ENCODE measurements around the gene IGF2BP1.

Gene IGF2BP1

GRCh38 chr17:49053171-49053829 is 56.1 kb downstream of the IGF2BP1 start:
- Histone ChIP-seq H4K8ac (ENCODE audit: low read depth, low read length) (no peak overlapping the region), H3K4me1 (ENCODE audit: control insufficient read depth in 2 of 2, insufficient read depth in 1 of 2, low read depth in 1 of 2, low read length in 2 of 2) (peaks cover 0 to 2% of the 10 kb centered on the region in 2 donors), H3K4ac (ENCODE audit: low read length) (no peak overlapping the region), H2BK12ac (ENCODE audit: low read length) (no peak overlapping the region), H3K14ac (ENCODE audit: low read length) (no peak overlapping the region), H4K91ac (ENCODE audit: low read depth, low read length, poor library complexity) (no peak overlapping the region), H2AK5ac (ENCODE audit: low read depth, low read length) (no peak overlapping the region), H3K4me3 (ENCODE audit: low read length in 2 of 2) (no peak overlapping the region), H3K36me3 (replicated peaks in 1 of 2; ENCODE audit: control insufficient read depth in 2 of 2, insufficient read depth in 2 of 2, low read length in 2 of 2) (peaks cover 45 to 81% of the 10 kb centered on the region in 2 donors), H2BK15ac (ENCODE audit: low read length) (no peak overlapping the region), H2AFZ (ENCODE audit: low read length) (no peak overlapping the region), H2BK120ac (ENCODE audit: low read depth, low read length) (no peak overlapping the region), H3K4me2 (ENCODE audit: insufficient read depth, low read length, poor library complexity, severe bottlenecking) (no peak overlapping the region), H3K27me3 (ENCODE audit: control insufficient read depth in 3 of 3, insufficient read depth in 3 of 3, low read depth in 1 of 3, low read length in 3 of 3) (no peaks in the 10 kb centered on the region), H2BK5ac (ENCODE audit: low read length) (no peak overlapping the region), H3K79me1 (ENCODE audit: low read depth, low read length) (no peaks in the 10 kb centered on the region), H3K27ac (replicated peaks; ENCODE audit: low read length) (no peak overlapping the region), H3K23ac (ENCODE audit: low read depth, low read length, poor library complexity) (no peak overlapping the region), H3K9ac (ENCODE audit: low read depth, low read length, poor library complexity) (no peak overlapping the region), H3K18ac (ENCODE audit: low read length) (no peak overlapping the region), H3K9me3 (replicated peaks in 1 of 2; ENCODE audit: control insufficient read depth in 2 of 2, insufficient read depth in 1 of 2, low read depth in 1 of 2, low read length in 2 of 2) (no peaks in the 10 kb centered on the region)
- WGBS, 2 donors (ENCODE audit: extremely low coverage in 2 of 2, insufficient read length in 2 of 2, insufficient replicate concordance in 1 of 2): no CpG with 5 or more reads among the region's 6 CpGs
- no peak for DNase-seq (ENCODE audit: low spot score)

GRCh38 chr17:49054342-49055092 is 57.3 kb downstream of the IGF2BP1 start:
- no peak overlapping the region for H2BK12ac ChIP-seq (ENCODE audit: low read length)
- H3K9ac ChIP-seq (ENCODE audit: low read depth, low read length, poor library complexity): no peak overlapping the region
- no peak overlapping the region for H4K8ac ChIP-seq (ENCODE audit: low read depth, low read length)
- no peaks in the 10 kb centered on the region for H3K79me1 ChIP-seq (ENCODE audit: low read depth, low read length)
- H3K27me3 ChIP-seq (ENCODE audit: control insufficient read depth in 3 of 3, insufficient read depth in 3 of 3, low read depth in 1 of 3, low read length in 3 of 3): no peaks in the 10 kb centered on the region
- no peak overlapping the region for H4K91ac ChIP-seq (ENCODE audit: low read depth, low read length, poor library complexity)
- no peak overlapping the region for H3K14ac ChIP-seq (ENCODE audit: low read length)
- H2BK15ac ChIP-seq (ENCODE audit: low read length): no peak overlapping the region
- H3K27ac ChIP-seq (replicated peaks; ENCODE audit: low read length): no peak overlapping the region
- no peak overlapping the region for H3K4me2 ChIP-seq (ENCODE audit: insufficient read depth, low read length, poor library complexity, severe bottlenecking)
- DNase-seq (ENCODE audit: low spot score): no peak
- H2AFZ ChIP-seq (ENCODE audit: low read length): no peak overlapping the region
- H2AK5ac ChIP-seq (ENCODE audit: low read depth, low read length): no peak overlapping the region
- H3K23ac ChIP-seq (ENCODE audit: low read depth, low read length, poor library complexity): no peak overlapping the region
- H3K4me1 ChIP-seq (ENCODE audit: control insufficient read depth in 2 of 2, insufficient read depth in 1 of 2, low read depth in 1 of 2, low read length in 2 of 2): peaks cover 0 to 2% of the 10 kb centered on the region in 2 donors
- H3K9me3 ChIP-seq (replicated peaks in 1 of 2; ENCODE audit: control insufficient read depth in 2 of 2, insufficient read depth in 1 of 2, low read depth in 1 of 2, low read length in 2 of 2): no peaks in the 10 kb centered on the region
- H3K18ac ChIP-seq (ENCODE audit: low read length): no peak overlapping the region
- H3K36me3 ChIP-seq (replicated peaks in 1 of 2; ENCODE audit: control insufficient read depth in 2 of 2, insufficient read depth in 2 of 2, low read length in 2 of 2): peaks cover 33 to 69% of the 10 kb centered on the region in 2 donors
- H2BK120ac ChIP-seq (ENCODE audit: low read depth, low read length): no peak overlapping the region
- no peak overlapping the region for H3K4ac ChIP-seq (ENCODE audit: low read length)
- H3K4me3 ChIP-seq (ENCODE audit: low read length in 2 of 2): no peak overlapping the region
- H2BK5ac ChIP-seq (ENCODE audit: low read length): no peak overlapping the region
- WGBS, 2 donors (ENCODE audit: extremely low coverage in 2 of 2, insufficient read length in 2 of 2, insufficient replicate concordance in 1 of 2): no CpG with 5 or more reads among the region's 6 CpGs

- no peak for DNase-seq (ENCODE audit: low spot score)
- H3K4ac ChIP-seq (ENCODE audit: low read length): no peak overlapping the region
- H2BK12ac ChIP-seq (ENCODE audit: low read length): no peak overlapping the region
- no peak overlapping the region for H3K4me3 ChIP-seq (ENCODE audit: low read length in 2 of 2)
- no peak overlapping the region for H3K4me2 ChIP-seq (ENCODE audit: insufficient read depth, low read length, poor library complexity, severe bottlenecking)
- H3K23ac ChIP-seq (ENCODE audit: low read depth, low read length, poor library complexity): no peak overlapping the region
- no peak overlapping the region for H3K9ac ChIP-seq (ENCODE audit: low read depth, low read length, poor library complexity)
- H2AFZ ChIP-seq (ENCODE audit: low read length): no peak overlapping the region
- no peaks in the 10 kb centered on the region for H3K9me3 ChIP-seq (replicated peaks in 1 of 2; ENCODE audit: control insufficient read depth in 2 of 2, insufficient read depth in 1 of 2, low read depth in 1 of 2, low read length in 2 of 2)
- peaks cover 26 to 60% of the 10 kb centered on the region in 2 donors for H3K36me3 ChIP-seq (replicated peaks in 1 of 2; ENCODE audit: control insufficient read depth in 2 of 2, insufficient read depth in 2 of 2, low read length in 2 of 2)
- no peaks in the 10 kb centered on the region for H3K27me3 ChIP-seq (ENCODE audit: control insufficient read depth in 3 of 3, insufficient read depth in 3 of 3, low read depth in 1 of 3, low read length in 3 of 3)
- no peak overlapping the region for H2BK5ac ChIP-seq (ENCODE audit: low read length)
- H2BK15ac ChIP-seq (ENCODE audit: low read length): no peak overlapping the region
- H2AK5ac ChIP-seq (ENCODE audit: low read depth, low read length): no peak overlapping the region
- H3K18ac ChIP-seq (ENCODE audit: low read length): no peak overlapping the region
- H3K14ac ChIP-seq (ENCODE audit: low read length): no peak overlapping the region
- peaks cover 0 to 2% of the 10 kb centered on the region in 2 donors for H3K4me1 ChIP-seq (ENCODE audit: control insufficient read depth in 2 of 2, insufficient read depth in 1 of 2, low read depth in 1 of 2, low read length in 2 of 2)
- H4K8ac ChIP-seq (ENCODE audit: low read depth, low read length): no peak overlapping the region
- no peak overlapping the region for H4K91ac ChIP-seq (ENCODE audit: low read depth, low read length, poor library complexity)
- no peaks in the 10 kb centered on the region for H3K79me1 ChIP-seq (ENCODE audit: low read depth, low read length)
- no CpG with 5 or more reads among the region's 7 CpGs for WGBS, 2 donors (ENCODE audit: extremely low coverage in 2 of 2, insufficient read length in 2 of 2, insufficient replicate concordance in 1 of 2)
- no peak overlapping the region for H2BK120ac ChIP-seq (ENCODE audit: low read depth, low read length)
- H3K27ac ChIP-seq (replicated peaks; ENCODE audit: low read length): peak overlapping the region; percentile 29
These were observed 58.2 kb downstream of the IGF2BP1 start for GRCh38 chr17:49055181-49055927.

GRCh38 chr17:49061524-49061943 is 64.3 kb downstream of the IGF2BP1 start:
- Histone ChIP-seq H2BK5ac (ENCODE audit: low read length) (no peak overlapping the region), H3K9me3 (replicated peaks in 1 of 2; ENCODE audit: control insufficient read depth in 2 of 2, insufficient read depth in 1 of 2, low read depth in 1 of 2, low read length in 2 of 2) (no peaks in the 10 kb centered on the region), H3K27ac (replicated peaks; ENCODE audit: low read length) (no peak overlapping the region), H3K9ac (ENCODE audit: low read depth, low read length, poor library complexity) (no peak overlapping the region), H4K8ac (ENCODE audit: low read depth, low read length) (no peak overlapping the region), H4K91ac (ENCODE audit: low read depth, low read length, poor library complexity) (no peak overlapping the region), H3K36me3 (replicated peaks in 1 of 2; ENCODE audit: control insufficient read depth in 2 of 2, insufficient read depth in 2 of 2, low read length in 2 of 2) (peaks cover 0 to 1% of the 10 kb centered on the region in 2 donors), H3K14ac (ENCODE audit: low read length) (no peak overlapping the region), H3K23ac (ENCODE audit: low read depth, low read length, poor library complexity) (no peak overlapping the region), H3K18ac (ENCODE audit: low read length) (no peak overlapping the region), H3K4me2 (ENCODE audit: insufficient read depth, low read length, poor library complexity, severe bottlenecking) (no peak overlapping the region), H2BK15ac (ENCODE audit: low read length) (no peak overlapping the region), H3K4me3 (ENCODE audit: low read length in 2 of 2) (no peak overlapping the region), H2AFZ (ENCODE audit: low read length) (no peak overlapping the region), H3K27me3 (ENCODE audit: control insufficient read depth in 3 of 3, insufficient read depth in 3 of 3, low read depth in 1 of 3, low read length in 3 of 3) (no peaks in the 10 kb centered on the region), H3K79me1 (ENCODE audit: low read depth, low read length) (no peaks in the 10 kb centered on the region), H2BK120ac (ENCODE audit: low read depth, low read length) (no peak overlapping the region), H2AK5ac (ENCODE audit: low read depth, low read length) (no peak overlapping the region), H3K4ac (ENCODE audit: low read length) (no peak overlapping the region), H3K4me1 (ENCODE audit: control insufficient read depth in 2 of 2, insufficient read depth in 1 of 2, low read depth in 1 of 2, low read length in 2 of 2) (peaks cover 0 to 3% of the 10 kb centered on the region in 2 donors), H2BK12ac (ENCODE audit: low read length) (no peak overlapping the region)
- DNase-seq (ENCODE audit: low spot score): no peak
- no CpG with 5 or more reads among the region's 7 CpGs for WGBS, 2 donors (ENCODE audit: extremely low coverage in 2 of 2, insufficient read length in 2 of 2, insufficient replicate concordance in 1 of 2)
